MM.1S (cell line): ENCODE measurements around the gene UBE2L6.

Experiments used
- CTCF ChIP-seq: fragments of 300-600 bp; sonication (generic); IDR thresholded peaks from 2 replicates; pipeline ENCODE4 v1.5.1; 2016; ENCODE audit warnings: antibody characterized with exemption, low read length, mixed read lengths
- EZH2 ChIP-seq: fragments of 300-600 bp; sonication (generic); optimal IDR thresholded peaks from 2 replicates; pipeline ENCODE3; 2017; ENCODE audit warnings: low read depth, mild to moderate bottlenecking, antibody characterized with exemption, low read length, mixed read lengths

- no peak for TF ChIP-seq EZH2
- no peak for TF ChIP-seq CTCF
Measured at GRCh38 chr11:57574061-57574460, 6.6 kb upstream of the UBE2L6 start.
